Vagina (tissue), 2 donors: ENCODE data around the gene RAB8B. TPM values are rescaled to one million over a fixed set of nuclear protein-coding genes. Genes with fewer than 3 reads are reported as not detected.

ENCODE experiments used
- DNase-seq, 2 donors: peaks; one replicate each; pipeline ENCODE4 v3.0.0-alpha.2; 2017; ENCODE audit errors: extremely low spot score in 2 of 2
- H3K27ac ChIP-seq: fragments of 200-600 bp; sonication (generic); one replicate; pipeline ENCODE4 v1.5.1; 2019
- H3K27me3 ChIP-seq: fragments of 200-600 bp; sonication (generic); one replicate; pipeline ENCODE4 v1.5.1; 2019
- H3K36me3 ChIP-seq, 2 donors: fragments of 200-600 bp; sonication (generic); one replicate each; pipeline ENCODE4 v1.5.1; 2017 to 2019
- H3K4me1 ChIP-seq: fragments of 200-600 bp; sonication (generic); one replicate; pipeline ENCODE4 v1.5.1; 2019
- H3K4me3 ChIP-seq, 2 donors: fragments of 200-600 bp; sonication (generic); 1 replicate in 1 of 2; 2 replicates in 1 of 2; pipeline ENCODE4 v1.5.1; 2016 to 2019
- H3K9me3 ChIP-seq: fragments of 200-600 bp; sonication (generic); one replicate; pipeline ENCODE4 v1.5.1; 2019
- POLR2A ChIP-seq, 2 donors: fragments of 450-650 bp; IDR thresholded peaks; one replicate each; pipeline ENCODE4 v1.6.1; 2017; ENCODE audit warnings: antibody characterized with exemption in 2 of 2, mild to moderate bottlenecking in 2 of 2, moderate library complexity in 2 of 2
- POLR2AphosphoS5 ChIP-seq, 2 donors: sonication (generic); formaldehyde crosslinking; IDR thresholded peaks; one replicate each; pipeline ENCODE4 v1.9.0; 2017; ENCODE audit warnings: antibody characterized with exemption in 2 of 2, mild to moderate bottlenecking in 2 of 2, low read depth in 1 of 2; ENCODE audit not compliant: insufficient read depth in 1 of 2
- intact Hi-C: fragments of 100-400 bp; cut with DNase I; formaldehyde crosslinking; loops from one replicate; pipeline ENCODE4 v1.15.1; 2023
- total RNA-seq: library from RNA; depleted of rRNA; stranded (reverse); fragments of >200 nt; gene quantifications from one replicate; pipeline ENCODE4 v1.2.3, GENCODE V29; 2016
- TF ChIP-seq, protein P1 (sequence below), 3 experiments: fragments of 450-650 bp in 2 of 3; fragments of 200-600 bp in 1 of 3; sonication (generic) in 1 of 3; IDR thresholded peaks; one replicate each; pipeline ENCODE4 v1.5.1; 2017 to 2019; ENCODE audit warnings: antibody characterized with exemption in 3 of 3, mild to moderate bottlenecking in 2 of 3, moderate library complexity in 2 of 3

The RAB8B gene
- total RNA-seq, 1 donor from 2014 or later, result 29.5 TPM

DNA sequence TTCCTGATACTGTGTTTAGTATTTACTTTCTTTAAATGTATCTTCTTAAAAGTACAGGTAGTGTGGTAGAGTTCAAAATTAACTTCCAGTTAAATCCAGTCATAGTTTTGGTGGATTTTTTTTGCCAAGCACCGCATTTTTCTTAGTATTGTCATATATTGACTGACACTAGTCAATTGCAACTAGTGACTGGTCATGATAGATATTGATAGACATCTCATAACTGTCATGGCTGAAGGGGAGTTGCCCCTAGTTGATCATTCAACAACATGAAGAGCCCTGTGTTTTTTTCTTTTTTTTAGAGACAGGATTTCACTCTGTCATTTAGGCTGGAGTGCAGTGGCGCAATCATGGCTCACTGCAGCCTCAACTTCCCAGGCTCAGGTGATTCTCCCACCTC is 22.1 kb downstream of the RAB8B start:
- H3K4me3 ChIP-seq, result no peak overlapping the region
- H3K4me1 ChIP-seq, result peaks cover 43% of the 10 kb centered on the region
- H3K27me3 ChIP-seq, result no peaks in the 10 kb centered on the region
- H3K27ac ChIP-seq, result peak overlapping the region; percentile 56
- DNase-seq, result no peak
- no peaks in the 10 kb centered on the region for H3K36me3 ChIP-seq
- TF ChIP-seq POLR2A (IDR thresholded peaks at IDR 0.05) (no peak), POLR2AphosphoS5 (IDR thresholded peaks at IDR 0.05; ENCODE audit: insufficient read depth in 1 of 2, low read depth in 1 of 2) (no peak)
- TF ChIP-seq, protein P1, sequence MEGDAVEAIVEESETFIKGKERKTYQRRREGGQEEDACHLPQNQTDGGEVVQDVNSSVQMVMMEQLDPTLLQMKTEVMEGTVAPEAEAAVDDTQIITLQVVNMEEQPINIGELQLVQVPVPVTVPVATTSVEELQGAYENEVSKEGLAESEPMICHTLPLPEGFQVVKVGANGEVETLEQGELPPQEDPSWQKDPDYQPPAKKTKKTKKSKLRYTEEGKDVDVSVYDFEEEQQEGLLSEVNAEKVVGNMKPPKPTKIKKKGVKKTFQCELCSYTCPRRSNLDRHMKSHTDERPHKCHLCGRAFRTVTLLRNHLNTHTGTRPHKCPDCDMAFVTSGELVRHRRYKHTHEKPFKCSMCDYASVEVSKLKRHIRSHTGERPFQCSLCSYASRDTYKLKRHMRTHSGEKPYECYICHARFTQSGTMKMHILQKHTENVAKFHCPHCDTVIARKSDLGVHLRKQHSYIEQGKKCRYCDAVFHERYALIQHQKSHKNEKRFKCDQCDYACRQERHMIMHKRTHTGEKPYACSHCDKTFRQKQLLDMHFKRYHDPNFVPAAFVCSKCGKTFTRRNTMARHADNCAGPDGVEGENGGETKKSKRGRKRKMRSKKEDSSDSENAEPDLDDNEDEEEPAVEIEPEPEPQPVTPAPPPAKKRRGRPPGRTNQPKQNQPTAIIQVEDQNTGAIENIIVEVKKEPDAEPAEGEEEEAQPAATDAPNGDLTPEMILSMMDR (IDR thresholded peaks at IDR 0.05), result no peak
- H3K9me3 ChIP-seq, result no peaks in the 10 kb centered on the region
- intact Hi-C loops, result no loop called here

DNA sequence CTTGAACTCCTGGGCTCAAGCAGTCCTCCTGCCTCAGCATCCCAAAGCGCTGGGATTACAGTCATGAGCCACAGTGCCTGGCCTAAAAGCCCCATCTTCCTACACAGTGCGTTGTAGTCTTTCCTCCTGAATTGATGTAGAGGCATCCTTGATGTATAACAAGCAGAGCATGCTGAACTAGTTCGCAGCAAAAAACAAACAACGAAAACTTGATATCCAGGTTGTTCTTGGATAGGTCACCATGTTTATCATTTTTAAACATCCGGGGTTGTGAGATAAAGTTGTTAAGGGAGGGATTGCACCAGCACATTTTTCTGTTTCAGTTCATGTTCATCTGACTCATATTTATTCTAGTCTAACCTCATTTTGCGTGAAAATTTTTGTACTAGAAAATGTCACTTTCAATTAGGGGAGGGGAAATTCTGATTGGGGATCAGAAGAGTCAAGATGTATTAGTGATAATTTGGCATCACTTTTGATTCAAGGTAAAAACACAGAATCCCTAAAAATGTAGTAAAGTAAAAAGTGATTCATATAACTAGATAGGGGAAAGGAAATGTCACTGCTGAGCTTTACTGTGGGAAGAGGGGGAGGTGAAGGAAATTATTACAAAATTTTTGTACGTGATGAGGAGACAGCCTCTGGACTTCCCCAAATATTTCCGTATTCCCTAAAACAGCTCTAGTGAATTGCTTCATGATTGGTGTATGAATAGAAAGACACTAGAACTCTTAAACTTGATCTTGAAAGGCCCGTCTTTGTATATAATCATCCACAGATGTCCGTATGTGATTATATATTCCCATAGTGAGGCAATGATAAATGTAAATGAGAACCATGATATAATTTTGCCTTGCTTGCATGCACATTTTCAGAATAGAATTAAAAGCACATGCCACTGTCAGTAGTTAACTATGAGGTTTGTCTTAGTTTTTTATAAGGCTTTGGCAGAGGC is 22.9 kb downstream of the RAB8B start:
- Histone ChIP-seq H3K9me3 (no peaks in the 10 kb centered on the region), H3K4me3 (no peak overlapping the region), H3K27me3 (no peaks in the 10 kb centered on the region), H3K27ac (peak overlapping the region; percentile 56), H3K36me3 (no peaks in the 10 kb centered on the region), H3K4me1 (peaks cover 38% of the 10 kb centered on the region)
- intact Hi-C loops, result no loop called here
- TF ChIP-seq POLR2AphosphoS5 (IDR thresholded peaks at IDR 0.05; ENCODE audit: insufficient read depth in 1 of 2, low read depth in 1 of 2) (no peak), POLR2A (IDR thresholded peaks at IDR 0.05) (no peak)
- TF ChIP-seq, protein P1 (IDR thresholded peaks at IDR 0.05), result no peak
- no peak for DNase-seq

DNA sequence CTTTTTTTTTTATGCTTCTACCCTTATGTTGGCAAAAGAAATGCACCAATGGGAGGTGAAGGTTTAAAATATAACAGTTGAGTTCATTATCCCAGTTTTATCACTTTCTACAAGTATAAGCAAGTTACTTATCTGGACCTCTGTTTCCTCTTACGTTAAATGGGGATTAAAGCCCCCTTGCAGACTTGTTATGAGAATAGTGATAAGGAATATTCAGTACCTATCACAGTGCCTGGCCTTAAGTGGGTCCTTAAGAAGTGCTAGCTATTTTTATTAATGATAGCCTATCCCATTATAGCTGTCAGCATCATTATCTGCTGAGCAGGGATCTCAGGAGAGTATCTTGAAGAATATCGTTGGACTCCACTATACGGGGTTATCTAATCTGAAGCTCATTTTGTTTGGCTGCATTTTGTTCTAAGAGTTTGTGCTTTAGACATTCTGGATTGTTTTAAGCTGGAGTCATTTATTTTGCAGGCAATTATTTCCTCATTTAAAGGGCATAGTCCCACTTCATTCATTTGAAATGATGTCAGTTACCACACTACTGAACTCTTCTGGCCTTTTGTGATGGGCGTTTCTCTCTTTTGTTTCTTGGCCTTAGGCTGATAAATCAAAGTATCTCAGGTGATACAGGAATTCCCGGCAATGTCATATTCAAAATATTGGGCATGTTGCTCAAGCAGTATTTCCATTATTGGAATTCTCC is 28.8 kb downstream of the RAB8B start:
- H3K27ac ChIP-seq, result no peak overlapping the region
- no peaks in the 10 kb centered on the region for H3K27me3 ChIP-seq
- TF ChIP-seq, protein P1 (IDR thresholded peaks at IDR 0.05), result no peak
- H3K4me1 ChIP-seq, result peaks cover 43% of the 10 kb centered on the region
- intact Hi-C loops, result no loop called here
- H3K4me3 ChIP-seq, result no peak overlapping the region
- H3K9me3 ChIP-seq, result no peaks in the 10 kb centered on the region
- no peaks in the 10 kb centered on the region for H3K36me3 ChIP-seq
- DNase-seq, result no peak

DNA sequence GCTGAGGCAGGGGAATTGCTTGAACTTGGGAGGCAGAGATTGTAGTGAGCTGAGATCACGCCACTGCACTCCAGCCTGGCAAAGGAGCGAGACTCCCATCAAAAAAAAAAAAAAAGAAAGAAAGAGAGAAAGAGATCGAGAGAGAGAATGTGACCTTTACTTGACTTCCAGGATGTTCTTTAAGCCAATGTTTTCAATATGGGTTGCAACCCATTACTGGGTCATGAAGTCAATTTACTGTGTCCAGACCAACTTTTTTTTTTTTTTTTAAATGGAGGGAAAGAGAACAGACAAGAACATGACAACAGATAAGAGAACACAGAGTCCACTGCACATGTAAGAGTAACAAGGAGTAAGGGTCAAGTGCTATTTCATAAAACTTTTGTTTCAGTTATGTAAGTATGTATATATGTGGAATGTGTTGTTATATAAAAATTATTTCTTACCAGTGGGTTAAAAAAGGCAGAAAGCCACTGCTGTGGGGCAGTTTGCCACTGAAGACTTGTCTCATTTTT is 29.8 kb downstream of the RAB8B start:
- DNase-seq, result no peak
- H3K27me3 ChIP-seq, result no peaks in the 10 kb centered on the region
- intact Hi-C loops, result no loop called here
- H3K27ac ChIP-seq, result no peak overlapping the region
- no peaks in the 10 kb centered on the region for H3K9me3 ChIP-seq
- peaks cover 35% of the 10 kb centered on the region for H3K4me1 ChIP-seq
- no peak for TF ChIP-seq POLR2AphosphoS5 (IDR thresholded peaks at IDR 0.05; ENCODE audit: insufficient read depth in 1 of 2, low read depth in 1 of 2)
- TF ChIP-seq, protein P1 (IDR thresholded peaks at IDR 0.05), result no peak
- no peak overlapping the region for H3K4me3 ChIP-seq
- H3K36me3 ChIP-seq, result no peaks in the 10 kb centered on the region
